ENCODE data around the gene TPX2.

GRCh38 chr20:31837896-31838397, 98.9 kb downstream of the TPX2 start:
- TF ChIP-seq CTCF (IDR thresholded peaks at IDR 0.05; ENCODE audit: low read depth, low read length): no peak
- TF ChIP-seq POLR2A (IDR thresholded peaks at IDR 0.05; ENCODE audit: extremely low read depth, insufficient read length): no peak
- no peak for TF ChIP-seq MAX (IDR thresholded peaks at IDR 0.05; ENCODE audit: low read depth, low read length)
- TF ChIP-seq MYC (IDR thresholded peaks at IDR 0.05; ENCODE audit: low read depth, low read length): no peak
